ENCODE results near the gene ATP2B2. TPM values are rescaled to one million over a fixed set of nuclear protein-coding genes. Genes with fewer than 3 reads are reported as not detected.

ATP2B2 gene
- total RNA-seq, 2 donors from 2014 or later: 0.07 to 0.11 TPM

DNA sequence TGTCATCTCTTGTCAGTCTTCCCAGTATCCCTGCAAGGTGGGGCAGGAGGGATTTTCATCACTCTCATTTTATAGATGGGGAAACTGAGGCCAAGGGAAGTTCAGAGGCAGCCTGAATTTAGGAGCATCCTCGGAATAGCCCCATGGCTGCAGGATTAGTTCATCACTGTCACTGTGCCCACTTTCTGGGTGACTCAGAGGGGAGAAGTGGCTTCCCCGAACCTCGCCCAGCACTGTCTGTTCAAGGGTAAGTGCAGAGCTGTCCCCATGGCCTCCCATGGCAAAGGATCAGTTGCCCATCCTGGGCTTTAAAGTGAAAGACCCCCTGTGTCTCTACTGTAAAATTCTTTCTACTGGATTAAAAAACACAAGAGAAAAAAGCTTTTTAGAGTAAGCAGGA lies 124.5 kb downstream of the ATP2B2 start:
- TF ChIP-seq, protein P1, sequence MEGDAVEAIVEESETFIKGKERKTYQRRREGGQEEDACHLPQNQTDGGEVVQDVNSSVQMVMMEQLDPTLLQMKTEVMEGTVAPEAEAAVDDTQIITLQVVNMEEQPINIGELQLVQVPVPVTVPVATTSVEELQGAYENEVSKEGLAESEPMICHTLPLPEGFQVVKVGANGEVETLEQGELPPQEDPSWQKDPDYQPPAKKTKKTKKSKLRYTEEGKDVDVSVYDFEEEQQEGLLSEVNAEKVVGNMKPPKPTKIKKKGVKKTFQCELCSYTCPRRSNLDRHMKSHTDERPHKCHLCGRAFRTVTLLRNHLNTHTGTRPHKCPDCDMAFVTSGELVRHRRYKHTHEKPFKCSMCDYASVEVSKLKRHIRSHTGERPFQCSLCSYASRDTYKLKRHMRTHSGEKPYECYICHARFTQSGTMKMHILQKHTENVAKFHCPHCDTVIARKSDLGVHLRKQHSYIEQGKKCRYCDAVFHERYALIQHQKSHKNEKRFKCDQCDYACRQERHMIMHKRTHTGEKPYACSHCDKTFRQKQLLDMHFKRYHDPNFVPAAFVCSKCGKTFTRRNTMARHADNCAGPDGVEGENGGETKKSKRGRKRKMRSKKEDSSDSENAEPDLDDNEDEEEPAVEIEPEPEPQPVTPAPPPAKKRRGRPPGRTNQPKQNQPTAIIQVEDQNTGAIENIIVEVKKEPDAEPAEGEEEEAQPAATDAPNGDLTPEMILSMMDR (IDR thresholded peaks at IDR 0.05): no peak

DNA sequence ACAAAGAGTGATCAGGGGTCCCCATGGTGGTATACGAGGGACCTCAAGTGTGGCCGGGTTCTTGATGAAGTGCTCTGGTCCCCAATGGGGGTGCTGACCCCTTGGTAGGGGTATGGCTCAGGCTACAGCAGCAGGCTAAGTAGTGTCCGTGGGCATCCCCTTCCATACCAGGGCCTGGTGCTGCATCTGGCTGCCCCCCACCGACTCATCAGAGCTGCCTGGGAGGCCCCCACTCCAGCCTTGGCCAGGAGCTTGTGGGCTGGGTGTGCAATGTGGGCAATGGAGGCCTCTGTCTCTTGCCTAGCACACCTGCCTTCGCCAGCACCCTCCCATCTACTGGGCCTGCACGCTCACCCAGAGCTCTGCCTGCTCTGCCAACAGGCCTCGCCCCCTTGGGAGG lies 125.4 kb downstream of the ATP2B2 start:
- Histone ChIP-seq H3K4me1 (no peaks in the 10 kb centered on the region), H3K9me3 (no peaks in the 10 kb centered on the region), H3K36me3 (no peaks in the 10 kb centered on the region), H3K27ac (no peak overlapping the region), H3K9ac (ENCODE audit: low read depth in 2 of 2, low read length in 2 of 2) (no peak overlapping the region), H3K27me3 (no peaks in the 10 kb centered on the region), H3K4me3 (no peak overlapping the region)
- no peak for DNase-seq
- intact Hi-C loops (cut with DNase I): no loop called here
- TF ChIP-seq, protein P1 (IDR thresholded peaks at IDR 0.05): no peak

More for the DNA sequence above, 124.5 kb downstream of the ATP2B2 start:
- H3K27ac ChIP-seq: no peak overlapping the region
- no peak overlapping the region for H3K4me3 ChIP-seq
- intact Hi-C loops (cut with DNase I): no loop called here
- H3K27me3 ChIP-seq: no peaks in the 10 kb centered on the region
- no peak for DNase-seq
- no peaks in the 10 kb centered on the region for H3K36me3 ChIP-seq
- H3K4me1 ChIP-seq: no peaks in the 10 kb centered on the region
- no peaks in the 10 kb centered on the region for H3K9me3 ChIP-seq
- H3K9ac ChIP-seq (ENCODE audit: low read depth in 2 of 2, low read length in 2 of 2): no peak overlapping the region

DNA sequence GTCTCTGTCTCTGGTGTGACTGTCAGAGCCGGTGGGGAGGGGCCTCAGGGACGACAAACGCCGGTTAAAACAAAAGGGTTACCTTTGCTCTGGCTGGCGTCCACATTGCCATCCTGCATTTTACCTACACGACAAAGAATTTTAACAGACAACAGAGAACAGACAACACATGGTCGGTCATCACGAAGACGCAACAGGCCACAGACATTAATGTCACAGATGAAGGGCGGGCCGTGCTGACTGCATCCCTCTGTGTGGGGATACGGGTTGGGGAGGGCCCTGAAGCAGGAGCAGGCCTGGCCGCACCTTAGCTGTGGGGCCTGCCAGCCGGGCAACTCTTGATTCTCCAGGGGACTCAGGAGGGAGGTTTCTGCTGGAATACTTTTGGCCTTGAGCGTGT lies 126.2 kb downstream of the ATP2B2 start:
- no peak overlapping the region for H3K27ac ChIP-seq
- H3K4me1 ChIP-seq: no peaks in the 10 kb centered on the region
- DNase-seq: no peak
- no peaks in the 10 kb centered on the region for H3K36me3 ChIP-seq
- H3K27me3 ChIP-seq: no peaks in the 10 kb centered on the region
- intact Hi-C loops (cut with DNase I): no loop called here
- TF ChIP-seq, protein P1 (IDR thresholded peaks at IDR 0.05): no peak
- H3K9ac ChIP-seq (ENCODE audit: low read depth in 2 of 2, low read length in 2 of 2): no peak overlapping the region
- no peaks in the 10 kb centered on the region for H3K9me3 ChIP-seq
- H3K4me3 ChIP-seq: no peak overlapping the region

DNA sequence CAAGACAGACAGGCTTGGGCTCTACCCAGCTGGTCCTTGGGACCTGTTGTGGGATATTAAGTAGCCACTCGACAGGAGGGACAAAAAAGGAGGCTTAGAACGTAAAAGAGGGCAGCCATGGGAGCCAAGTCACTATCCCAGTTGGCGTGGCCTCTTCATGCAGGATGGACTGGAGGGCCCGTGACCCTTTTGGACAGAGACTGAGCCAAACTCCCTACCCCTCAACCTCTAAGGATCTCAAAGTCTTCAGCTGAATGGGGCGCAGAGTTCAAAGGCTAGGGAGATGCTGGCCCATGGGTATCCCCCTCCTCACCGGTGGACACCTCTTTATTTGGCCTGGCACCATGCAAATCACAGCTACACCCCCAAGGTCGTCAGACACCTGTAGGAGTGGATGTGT lies 126.6 kb downstream of the ATP2B2 start:
- intact Hi-C loops (cut with DNase I): no loop called here
- H3K36me3 ChIP-seq: no peaks in the 10 kb centered on the region

DNA sequence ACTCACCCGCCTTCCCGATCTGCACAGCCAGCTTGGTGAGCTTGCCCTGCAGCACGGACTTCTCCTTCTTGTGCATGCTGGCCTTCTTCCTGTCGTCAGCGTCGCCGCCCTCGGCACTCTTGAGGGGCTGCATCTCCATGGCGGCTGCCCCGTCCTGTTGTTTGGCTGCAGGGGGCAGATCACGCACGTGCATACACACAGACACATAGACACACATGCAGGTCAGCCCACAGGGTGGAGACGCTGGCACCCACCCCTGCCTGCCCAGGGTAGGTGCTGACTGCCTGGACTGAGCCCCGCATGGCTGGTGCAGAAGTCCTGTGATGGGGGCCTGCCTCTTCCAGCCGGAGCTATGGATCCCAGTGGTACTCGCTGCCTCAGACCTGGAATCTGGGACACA lies 127.1 kb downstream of the ATP2B2 start:
- no peaks in the 10 kb centered on the region for H3K4me1 ChIP-seq
- H3K27ac ChIP-seq: no peak overlapping the region
- H3K4me3 ChIP-seq: no peak overlapping the region
- H3K36me3 ChIP-seq: no peaks in the 10 kb centered on the region
- no peaks in the 10 kb centered on the region for H3K27me3 ChIP-seq
- TF ChIP-seq, protein P1 (IDR thresholded peaks at IDR 0.05): no peak
- DNase-seq: no peak
- intact Hi-C loops (cut with DNase I): no loop called here
- H3K9me3 ChIP-seq: no peaks in the 10 kb centered on the region
- H3K9ac ChIP-seq (ENCODE audit: low read depth in 2 of 2, low read length in 2 of 2): no peak overlapping the region

More for the DNA sequence above, 126.6 kb downstream of the ATP2B2 start:
- H3K4me3 ChIP-seq: no peak overlapping the region
- no peaks in the 10 kb centered on the region for H3K9me3 ChIP-seq
- TF ChIP-seq, protein P1 (IDR thresholded peaks at IDR 0.05): no peak
- H3K9ac ChIP-seq (ENCODE audit: low read depth in 2 of 2, low read length in 2 of 2): no peak overlapping the region
- no peak overlapping the region for H3K27ac ChIP-seq
- H3K27me3 ChIP-seq: no peaks in the 10 kb centered on the region
- no peak for DNase-seq
- H3K4me1 ChIP-seq: no peaks in the 10 kb centered on the region
